HG03432 (cell line): ENCODE measurements around the gene DOC2B.
"Not testable (repeated sequence)": the region's sequence is repeated elsewhere in the genome, so short reads cannot be mapped to it uniquely, and the experiment has no call there.

Source experiments
- ATAC-seq: cut with Tn5 transposase; IDR thresholded peaks from one replicate; pipeline ENCODE4 v1.9.1; 2021; ENCODE audit warnings: mild to moderate bottlenecking, moderate library complexity; ENCODE audit not compliant: unreplicated experiment

The DOC2B gene

GRCh38 chr17:181245-182049 is at the start of gene DOC2B:
DOC2B (minus strand) TSS chr17:181650; CDS start chr17:181479, 171 bp downstream.
- ATAC-seq, result no peak

- ATAC-seq, result no peak
Measured at GRCh38 chr17:230395-230770, 48.9 kb upstream of the DOC2B start.

- no peak for ATAC-seq
Measured at GRCh38 chr17:229709-230394, 48.4 kb upstream of the DOC2B start.

GRCh38 chr17:228951-229708 is 47.7 kb upstream of the DOC2B start:
- ATAC-seq, result no peak

- ATAC-seq, result no peak
Measured at GRCh38 chr17:227946-228615, 46.6 kb upstream of the DOC2B start.

- ATAC-seq, result no peak
Measured at GRCh38 chr17:227078-227945, 45.9 kb upstream of the DOC2B start.

- ATAC-seq, result no peak
Measured at GRCh38 chr17:226108-227077, 44.9 kb upstream of the DOC2B start.

GRCh38 chr17:225551-225950 is 44.1 kb upstream of the DOC2B start:
- no peak for ATAC-seq

- ATAC-seq, result not testable (repeated sequence)
Measured at GRCh38 chr17:224576-224975, 43.1 kb upstream of the DOC2B start.

GRCh38 chr17:223723-224471 is 42.4 kb upstream of the DOC2B start:
- no peak for ATAC-seq

GRCh38 chr17:222172-222571 is 40.7 kb upstream of the DOC2B start:
- no peak for ATAC-seq

GRCh38 chr17:219696-220095 is 38.2 kb upstream of the DOC2B start:
- ATAC-seq, result no peak

GRCh38 chr17:218432-219110 is 37.1 kb upstream of the DOC2B start:
- ATAC-seq, result no peak

- ATAC-seq, result no peak
Measured at GRCh38 chr17:216625-217024, 35.2 kb upstream of the DOC2B start.

- not testable (repeated sequence) for ATAC-seq
Measured at GRCh38 chr17:215563-216478, 34.4 kb upstream of the DOC2B start.

- no peak for ATAC-seq
Measured at GRCh38 chr17:214881-215331, 33.5 kb upstream of the DOC2B start.
